ENCODE results near the gene EFHD2. TPM values are rescaled to one million over a fixed set of nuclear protein-coding genes. Genes with fewer than 3 reads are reported as not detected.

Gene EFHD2
- total RNA-seq, 1 experiment from 2014 or later, result 69.7 TPM

- RAD21 ChIA-PET (ENCODE audit: low non-redundant PET in 1 of 2, low total read pairs in 2 of 2, uncharacterized antibody in 2 of 2, unreplicated experiment in 2 of 2), result no interaction called here
- H2AFZ ChIP-seq (ENCODE audit: low read depth, low read length, poor library complexity, severe bottlenecking), result no peak overlapping the region
- intact Hi-C loops (cut with micrococcal nuclease), result no loop called here
- H3K9me3 ChIP-seq (ENCODE audit: control insufficient read depth in 1 of 2, insufficient read depth in 1 of 2, low read depth in 1 of 2, low read length in 2 of 2), result no peaks in the 10 kb centered on the region
- H4K20me1 ChIP-seq (ENCODE audit: insufficient read depth), result peaks cover 5% of the 10 kb centered on the region; the same call in 1 of the 2 replicates
- H3K27me3 ChIP-seq (ENCODE audit: insufficient read depth, low read length), result no peaks in the 10 kb centered on the region
- ATAC-seq (no peak), DNase-seq (ENCODE audit: low read depth, low spot score) (no peak)
- peak overlapping the region; percentile 5; the same call in 1 of the 2 replicates for H3K4me2 ChIP-seq (ENCODE audit: low read length)
- no peak for TF ChIP-seq SP1 (IDR thresholded peaks at IDR 0.05; ENCODE audit: low read depth)
- TF ChIP-seq EZH2phosphoT487 (IDR thresholded peaks at IDR 0.05; ENCODE audit: borderline replicate concordance), result no peak
- TF ChIP-seq TCF7L2 (IDR thresholded peaks at IDR 0.05; ENCODE audit: borderline replicate concordance, extremely low read depth, insufficient read depth, insufficient read length), result no peak
- TF ChIP-seq POLR2A (IDR thresholded peaks at IDR 0.05; ENCODE audit: borderline replicate concordance, extremely low read depth, insufficient read depth, insufficient read length), result no peak
- no peak for TF ChIP-seq MAX (IDR thresholded peaks at IDR 0.05)
- TF ChIP-seq SIN3A (IDR thresholded peaks at IDR 0.05; ENCODE audit: low read depth), result no peak
- no peak for TF ChIP-seq JUND (IDR thresholded peaks at IDR 0.05)
- TF ChIP-seq, protein P1, sequence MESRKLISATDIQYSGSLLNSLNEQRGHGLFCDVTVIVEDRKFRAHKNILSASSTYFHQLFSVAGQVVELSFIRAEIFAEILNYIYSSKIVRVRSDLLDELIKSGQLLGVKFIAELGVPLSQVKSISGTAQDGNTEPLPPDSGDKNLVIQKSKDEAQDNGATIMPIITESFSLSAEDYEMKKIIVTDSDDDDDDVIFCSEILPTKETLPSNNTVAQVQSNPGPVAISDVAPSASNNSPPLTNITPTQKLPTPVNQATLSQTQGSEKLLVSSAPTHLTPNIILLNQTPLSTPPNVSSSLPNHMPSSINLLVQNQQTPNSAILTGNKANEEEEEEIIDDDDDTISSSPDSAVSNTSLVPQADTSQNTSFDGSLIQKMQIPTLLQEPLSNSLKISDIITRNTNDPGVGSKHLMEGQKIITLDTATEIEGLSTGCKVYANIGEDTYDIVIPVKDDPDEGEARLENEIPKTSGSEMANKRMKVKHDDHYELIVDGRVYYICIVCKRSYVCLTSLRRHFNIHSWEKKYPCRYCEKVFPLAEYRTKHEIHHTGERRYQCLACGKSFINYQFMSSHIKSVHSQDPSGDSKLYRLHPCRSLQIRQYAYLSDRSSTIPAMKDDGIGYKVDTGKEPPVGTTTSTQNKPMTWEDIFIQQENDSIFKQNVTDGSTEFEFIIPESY (IDR thresholded peaks at IDR 0.05; ENCODE audit: extremely low read depth, insufficient replicate concordance, low read length), result no peak
- no peak for TF ChIP-seq CTCF (IDR thresholded peaks at IDR 0.05 in 2 of 3, conservative IDR thresholded peaks at IDR 0.05 in 1 of 3; ENCODE audit: borderline replicate concordance in 1 of 3, insufficient read depth in 1 of 3, low read depth in 2 of 3, low read length in 2 of 3)
- TF ChIP-seq ZFX (IDR thresholded peaks at IDR 0.05), result no peak
- no peak for TF ChIP-seq EGR1 (IDR thresholded peaks at IDR 0.05; ENCODE audit: low read depth)
- no peak for TF ChIP-seq FOSL1 (IDR thresholded peaks at IDR 0.05; ENCODE audit: low read depth)
- no peak for TF ChIP-seq REST (IDR thresholded peaks at IDR 0.05; ENCODE audit: low read depth)
- TF ChIP-seq YY1 (IDR thresholded peaks at IDR 0.05; ENCODE audit: extremely low read depth, insufficient replicate concordance, low read depth, low read length), result no peak
- H3K4me1 ChIP-seq (ENCODE audit: control insufficient read depth in 1 of 2, insufficient read depth in 2 of 2, low read length in 2 of 2), result peaks cover 7 to 57% of the 10 kb centered on the region in 2 experiments; a peak in 3 of 4 replicates
- BruUV-seq (replicated peaks), result no TSS peak
- peaks cover 0 to 8% of the 10 kb centered on the region in 2 experiments; a peak in 1 of 4 replicates for H3K36me3 ChIP-seq (ENCODE audit: control insufficient read depth in 1 of 2, insufficient read depth in 2 of 2, low read length in 2 of 2)
- H3K9me2 ChIP-seq (ENCODE audit: insufficient read depth), result no peaks in the 10 kb centered on the region
- H3K4me3 ChIP-seq (replicated peaks in 1 of 2; ENCODE audit: low read depth in 1 of 2, low read length in 2 of 2), result no peak overlapping the region
- POLR2A ChIA-PET, result no interaction called here
- CTCF ChIA-PET, result no interaction called here
- H3K79me2 ChIP-seq (ENCODE audit: insufficient read depth, low read length), result peaks cover 47% of the 10 kb centered on the region
- no peak overlapping the region for H3K27ac ChIP-seq (ENCODE audit: low read depth, low read length)
- H3K9ac ChIP-seq (ENCODE audit: low read length), result no peak overlapping the region
These were observed 15.3 kb downstream of the EFHD2 start for GRCh38 chr1:15424981-15425380.

Measured in HCT116 (cell line).